ENCODE measurements around the gene TMEM271.

GRCh38 chr4:524196-524595, 51.9 kb downstream of the TMEM271 start:
- TF ChIP-seq USF2 (IDR thresholded peaks at IDR 0.05; ENCODE audit: borderline replicate concordance, low read depth, low read length) = no peak
- TF ChIP-seq, protein P1, sequence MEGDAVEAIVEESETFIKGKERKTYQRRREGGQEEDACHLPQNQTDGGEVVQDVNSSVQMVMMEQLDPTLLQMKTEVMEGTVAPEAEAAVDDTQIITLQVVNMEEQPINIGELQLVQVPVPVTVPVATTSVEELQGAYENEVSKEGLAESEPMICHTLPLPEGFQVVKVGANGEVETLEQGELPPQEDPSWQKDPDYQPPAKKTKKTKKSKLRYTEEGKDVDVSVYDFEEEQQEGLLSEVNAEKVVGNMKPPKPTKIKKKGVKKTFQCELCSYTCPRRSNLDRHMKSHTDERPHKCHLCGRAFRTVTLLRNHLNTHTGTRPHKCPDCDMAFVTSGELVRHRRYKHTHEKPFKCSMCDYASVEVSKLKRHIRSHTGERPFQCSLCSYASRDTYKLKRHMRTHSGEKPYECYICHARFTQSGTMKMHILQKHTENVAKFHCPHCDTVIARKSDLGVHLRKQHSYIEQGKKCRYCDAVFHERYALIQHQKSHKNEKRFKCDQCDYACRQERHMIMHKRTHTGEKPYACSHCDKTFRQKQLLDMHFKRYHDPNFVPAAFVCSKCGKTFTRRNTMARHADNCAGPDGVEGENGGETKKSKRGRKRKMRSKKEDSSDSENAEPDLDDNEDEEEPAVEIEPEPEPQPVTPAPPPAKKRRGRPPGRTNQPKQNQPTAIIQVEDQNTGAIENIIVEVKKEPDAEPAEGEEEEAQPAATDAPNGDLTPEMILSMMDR (IDR thresholded peaks at IDR 0.05 in 2 of 3, conservative IDR thresholded peaks at IDR 0.05 in 1 of 3; ENCODE audit: control insufficient read depth in 2 of 3, extremely low read depth in 1 of 3, insufficient read depth in 1 of 3, low read depth in 3 of 3, low read length in 3 of 3) = no peak
- TF ChIP-seq KDM1A (IDR thresholded peaks at IDR 0.05; ENCODE audit: borderline replicate concordance) = no peak
- no peak for TF ChIP-seq EP300 (IDR thresholded peaks at IDR 0.05; ENCODE audit: borderline replicate concordance in 1 of 2, control insufficient read depth in 1 of 2, low read depth in 2 of 2, low read length in 2 of 2)
- TF ChIP-seq E4F1 (IDR thresholded peaks at IDR 0.05; ENCODE audit: borderline replicate concordance, partially characterized antibody) = no peak
